Measurements from ENCODE around the gene SHISA9.
"Not testable (repeated sequence)": the region's sequence is repeated elsewhere in the genome, so short reads cannot be mapped to it uniquely, and the experiment has no call there.

The SHISA9 gene

GRCh38 chr16:12904329-12904671, 2.9 kb downstream of the SHISA9 start:
- no peak overlapping the region for H3K27ac ChIP-seq
- TF ChIP-seq ZFX (IDR thresholded peaks at IDR 0.05; ENCODE audit: borderline replicate concordance): no peak
- TF ChIP-seq CTCF (IDR thresholded peaks at IDR 0.05): no peak

DNA sequence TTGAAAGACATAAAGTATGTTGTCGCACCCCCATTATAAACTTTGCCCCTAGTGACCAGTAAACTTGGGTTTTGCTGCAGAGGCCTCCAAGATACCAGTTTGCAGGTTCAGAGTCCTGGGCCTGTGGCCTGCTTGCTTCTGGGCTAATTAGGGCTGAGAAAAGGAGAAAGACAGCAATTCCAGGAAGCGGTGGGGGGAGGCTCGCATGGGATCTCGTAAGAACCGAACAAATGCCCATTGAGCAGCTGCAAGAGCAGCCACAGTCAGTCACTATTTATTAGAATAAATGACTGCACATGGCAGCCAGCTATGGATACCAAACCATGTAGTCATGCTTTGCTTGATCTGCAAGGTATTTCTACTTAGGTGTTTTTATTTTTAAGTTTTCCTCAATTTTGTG, 4.9 kb downstream of the SHISA9 start:
- no peak overlapping the region for H3K27ac ChIP-seq
- TF ChIP-seq CTCF (IDR thresholded peaks at IDR 0.05) (no peak), ZFX (IDR thresholded peaks at IDR 0.05; ENCODE audit: borderline replicate concordance) (no peak)

DNA sequence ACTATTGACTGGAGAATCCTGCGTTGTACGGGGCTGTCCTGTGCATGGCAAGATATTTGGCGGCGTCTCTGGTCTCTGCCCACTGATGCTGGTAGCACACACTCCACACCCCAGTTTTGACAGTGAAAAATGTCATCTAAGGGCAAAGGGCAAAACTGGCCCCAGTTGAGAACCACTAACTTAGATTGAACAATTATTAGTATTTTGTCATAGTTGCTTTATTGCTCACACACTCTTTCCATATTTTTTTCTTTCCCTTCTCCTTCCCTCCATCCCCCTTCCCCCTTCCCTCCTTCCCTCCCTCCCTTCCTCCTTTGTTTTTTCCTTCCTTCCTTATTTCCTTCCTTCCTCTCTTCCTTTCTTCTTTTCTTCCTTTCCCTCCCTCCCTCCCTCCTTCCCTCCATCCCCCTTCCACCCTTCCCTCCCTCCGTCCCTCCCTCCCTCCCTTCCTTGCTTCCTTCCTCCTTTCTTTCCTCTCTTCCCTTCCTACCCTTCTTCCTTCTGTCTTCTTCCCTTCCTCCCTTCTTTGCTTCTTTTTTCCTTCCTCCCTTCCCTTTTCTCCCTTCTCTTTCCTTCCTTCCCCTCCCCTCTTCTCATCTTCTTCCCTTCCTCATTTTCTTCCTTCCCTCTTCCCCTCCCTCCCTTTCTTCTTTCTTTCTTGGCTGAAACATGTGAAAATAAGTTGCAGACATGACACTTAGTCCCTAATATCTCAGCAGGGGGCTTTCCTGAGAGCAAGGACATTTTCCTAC, 5.5 kb downstream of the SHISA9 start:
- H3K27ac ChIP-seq: no peak overlapping the region
- TF ChIP-seq CTCF (IDR thresholded peaks at IDR 0.05) (no peak), ZFX (IDR thresholded peaks at IDR 0.05; ENCODE audit: borderline replicate concordance) (no peak)

DNA sequence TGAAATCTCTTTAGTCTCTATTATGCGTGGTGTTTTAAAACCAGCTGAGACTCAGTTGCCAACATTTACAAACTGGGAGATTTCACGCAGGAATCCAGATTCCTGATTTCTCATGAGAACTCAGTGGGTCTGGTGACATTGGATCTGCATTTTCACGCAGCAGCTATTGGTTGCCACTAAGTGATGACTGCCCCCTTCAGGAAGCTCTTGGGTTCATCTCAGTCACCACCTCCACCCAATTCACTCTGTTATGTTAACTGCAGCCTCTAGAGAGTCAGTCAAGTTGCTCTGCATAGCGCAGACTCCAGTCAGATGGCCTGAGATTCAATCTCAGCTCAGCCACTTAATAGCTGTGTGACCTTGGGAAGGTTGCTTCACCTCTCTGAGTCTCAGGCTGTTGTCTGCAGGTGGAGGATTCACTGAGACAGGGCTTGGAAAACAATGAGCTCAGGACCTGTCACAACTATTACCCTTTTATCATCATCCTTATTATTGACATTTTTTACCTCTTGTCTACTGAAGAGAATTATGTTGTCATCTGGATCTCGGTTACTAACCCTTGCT, 6.4 kb downstream of the SHISA9 start:
- TF ChIP-seq CTCF (IDR thresholded peaks at IDR 0.05): peak; percentile 41
- TF ChIP-seq ZFX (IDR thresholded peaks at IDR 0.05; ENCODE audit: borderline replicate concordance): no peak
- H3K27ac ChIP-seq: no peak overlapping the region

DNA sequence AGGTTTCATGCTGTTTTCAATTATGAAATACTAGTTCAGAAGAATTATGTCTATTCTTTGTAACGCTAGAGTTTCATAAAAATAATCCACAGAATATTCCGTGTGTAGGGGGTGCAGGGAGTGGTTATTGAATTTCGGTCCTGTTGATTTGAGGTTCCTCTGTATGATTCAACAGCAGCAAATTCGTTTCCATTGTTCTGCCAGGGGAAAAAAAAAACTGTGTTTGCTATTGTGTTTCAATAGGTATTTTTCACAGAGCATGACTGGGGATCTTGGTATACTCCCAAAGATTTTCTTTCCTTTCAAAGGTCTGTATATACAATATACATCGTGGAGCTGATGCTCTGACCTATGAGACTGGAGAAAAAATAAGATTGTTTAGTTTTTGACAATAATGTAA, 15.8 kb downstream of the SHISA9 start:
- TF ChIP-seq CTCF (IDR thresholded peaks at IDR 0.05): no peak
- no peak for TF ChIP-seq ZFX (IDR thresholded peaks at IDR 0.05; ENCODE audit: borderline replicate concordance)
- H3K27ac ChIP-seq: no peak overlapping the region

- no peak for TF ChIP-seq CTCF (IDR thresholded peaks at IDR 0.05)
- no peak for TF ChIP-seq ZFX (IDR thresholded peaks at IDR 0.05; ENCODE audit: borderline replicate concordance)
- no peak overlapping the region for H3K27ac ChIP-seq
Observed at GRCh38 chr16:12917653-12918052, 16.3 kb downstream of the SHISA9 start.

- no peak overlapping the region for H3K27ac ChIP-seq
- TF ChIP-seq ZFX (IDR thresholded peaks at IDR 0.05; ENCODE audit: borderline replicate concordance) (no peak), CTCF (IDR thresholded peaks at IDR 0.05) (no peak)
Observed at GRCh38 chr16:12920739-12921138, 19.3 kb downstream of the SHISA9 start.

DNA sequence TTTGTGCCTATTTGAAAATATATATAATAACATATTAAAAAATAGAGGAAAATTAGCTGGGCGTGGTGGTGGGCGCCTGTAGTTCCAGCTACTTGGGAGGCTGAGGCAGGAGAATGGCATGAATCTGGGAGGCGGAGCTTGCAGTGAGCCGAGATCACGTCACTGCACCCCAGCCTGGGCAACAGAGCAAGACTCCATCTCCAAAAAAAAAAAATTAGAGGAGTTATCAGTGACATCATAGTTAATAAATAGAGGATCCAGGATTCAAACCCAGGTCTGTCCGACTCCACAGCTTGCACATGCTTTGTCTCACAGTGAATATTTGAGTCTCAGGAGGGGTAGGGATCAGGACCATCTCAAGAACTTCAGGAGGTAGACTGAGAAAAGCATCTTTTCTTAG, 22.2 kb downstream of the SHISA9 start:
- not testable (repeated sequence) for H3K27ac ChIP-seq

Measured in 22Rv1 (cell line).